GM23338 (cell line): ENCODE measurements around the gene SORCS2. TPM values are rescaled to one million over a fixed set of nuclear protein-coding genes. Genes with fewer than 3 reads are reported as not detected.

Source experiments
- ATAC-seq: fragments of 200-7000 bp; cut with Tn5 transposase; 3 replicates; pipeline ENCODE4 v1.9.1; 2020
- DNase-seq: peaks from one replicate; pipeline ENCODE4 v3.0.0-alpha.2; 2015; ENCODE audit warnings: low spot score
- H2AFZ ChIP-seq: fragments of 200-600 bp; sonication (generic); 2 replicates; pipeline ENCODE4 v1.8.0; 2016; ENCODE audit warnings: antibody characterized with exemption, mild to moderate bottlenecking, moderate library complexity
- H3F3A ChIP-seq: fragments of 200-600 bp; sonication (generic); replicated peaks from 2 replicates; pipeline ENCODE4 v1.8.0; 2017; ENCODE audit warnings: antibody characterized with exemption, mixed run types, low read depth
- H3K27ac ChIP-seq: fragments of 200-600 bp; sonication (generic); 2 replicates; pipeline ENCODE4 v1.6.1; 2016; ENCODE audit warnings: low read depth
- H3K27me3 ChIP-seq: fragments of 200-600 bp; sonication (generic); 2 replicates; pipeline ENCODE4 v1.8.0; 2016; ENCODE audit warnings: mild to moderate bottlenecking, mixed run types, moderate library complexity; ENCODE audit not compliant: insufficient read depth
- H3K36me3 ChIP-seq: fragments of 200-600 bp; sonication (generic); 2 replicates; pipeline ENCODE4 v1.8.0; 2016; ENCODE audit warnings: mild to moderate bottlenecking; ENCODE audit not compliant: insufficient read depth
- H3K4me1 ChIP-seq: fragments of 200-600 bp; sonication (generic); 2 replicates; pipeline ENCODE4 v1.8.0; 2016; ENCODE audit warnings: mild to moderate bottlenecking, moderate library complexity; ENCODE audit not compliant: insufficient read depth
- H3K4me2 ChIP-seq: fragments of 200-600 bp; sonication (generic); 2 replicates; pipeline ENCODE4 v1.7.1; 2017; ENCODE audit warnings: mixed run types
- H3K4me3 ChIP-seq: fragments of 200-600 bp; sonication (generic); 2 replicates; pipeline ENCODE4 v1.6.1; 2016; ENCODE audit warnings: mixed run types
- H3K79me2 ChIP-seq: fragments of 200-600 bp; sonication (generic); replicated peaks from 2 replicates; pipeline ENCODE4 v1.8.0; 2017; ENCODE audit warnings: mild to moderate bottlenecking; ENCODE audit not compliant: insufficient read depth
- H3K9me2 ChIP-seq: fragments of 200-600 bp; sonication (generic); 2 replicates; pipeline ENCODE4 v1.8.0; 2017; ENCODE audit not compliant: insufficient read depth
- H4K20me1 ChIP-seq: fragments of 200-600 bp; sonication (generic); replicated peaks from 2 replicates; pipeline ENCODE4 v1.8.0; 2017; ENCODE audit warnings: mild to moderate bottlenecking; ENCODE audit not compliant: insufficient read depth
- H3K27ac Mint-ChIP-seq: 2 replicates; pipeline ENCODE4 v1.8.0; 2020; ENCODE audit warnings: inconsistent platforms, mild to moderate bottlenecking, moderate library complexity, mixed read lengths
- H3K27me3 Mint-ChIP-seq: 3 replicates; pipeline ENCODE4 v1.8.0; 2022; ENCODE audit warnings: low read depth, mild to moderate bottlenecking, moderate library complexity, mixed read lengths, inconsistent platforms; ENCODE audit not compliant: insufficient read depth, poor library complexity
- H3K36me3 Mint-ChIP-seq: 3 replicates; pipeline ENCODE4 v1.8.0; 2021; ENCODE audit warnings: low read depth, mild to moderate bottlenecking, inconsistent platforms, moderate library complexity, mixed read lengths
- H3K4me1 Mint-ChIP-seq: 3 replicates; pipeline ENCODE4 v1.8.0; 2020; ENCODE audit warnings: mild to moderate bottlenecking, inconsistent platforms, mixed read lengths
- H3K4me3 Mint-ChIP-seq: 3 replicates; pipeline ENCODE4 v1.8.0; 2021; ENCODE audit warnings: moderate library complexity, mild to moderate bottlenecking, inconsistent platforms, mixed read lengths
- H3K9me3 Mint-ChIP-seq: 3 replicates; pipeline ENCODE4 v1.8.0; 2020; ENCODE audit warnings: moderate library complexity, mild to moderate bottlenecking, inconsistent platforms, mixed read lengths
- CREB1 ChIP-seq: fragments of 250-450 bp; sonication (Bioruptor Pico); IDR thresholded peaks from 2 replicates; pipeline ENCODE4 v1.5.0; 2020; ENCODE audit warnings: low read depth, mild to moderate bottlenecking, moderate library complexity
- CTCF ChIP-seq, 2 experiments: fragments of 200-600 bp in 1 of 2; sonication (generic) in 1 of 2; conservative IDR thresholded peaks; 2 replicates each; pipeline versions ENCODE4 v1.5.1 to v1.6.1; 2016 to 2017; ENCODE audit warnings: antibody characterized with exemption in 2 of 2, low read depth in 2 of 2, mild to moderate bottlenecking in 2 of 2, moderate library complexity in 1 of 2
- EZH2 ChIP-seq: fragments of 200-600 bp; sonication (generic); IDR thresholded peaks from one replicate; pipeline ENCODE4 v1.8.0; 2017; ENCODE audit warnings: antibody characterized with exemption, mild to moderate bottlenecking, low read depth; ENCODE audit not compliant: unreplicated experiment
- JUNB ChIP-seq: IDR thresholded peaks from one replicate; pipeline ENCODE4 v1.6.1; 2016; ENCODE audit warnings: antibody characterized with exemption; ENCODE audit not compliant: unreplicated experiment
- NANOG ChIP-seq: IDR thresholded peaks from 2 replicates; pipeline ENCODE4 v1.6.1; 2016; ENCODE audit warnings: antibody characterized with exemption, borderline replicate concordance
- POLR2AphosphoS5 ChIP-seq: IDR thresholded peaks from 2 replicates; pipeline ENCODE4 v1.6.1; 2016; ENCODE audit warnings: antibody characterized with exemption, low read depth
- STAT1 ChIP-seq: IDR thresholded peaks from one replicate; pipeline ENCODE4 v1.6.1; 2016; ENCODE audit warnings: antibody characterized with exemption; ENCODE audit not compliant: unreplicated experiment
- ZNF114 ChIP-seq: fragments of 250-450 bp; sonication (Bioruptor Pico); IDR thresholded peaks from 2 replicates; pipeline ENCODE4 v1.5.0; 2020; ENCODE audit warnings: mild to moderate bottlenecking, moderate library complexity
- ZNF331 ChIP-seq: fragments of 250-450 bp; sonication (Bioruptor Pico); IDR thresholded peaks from 2 replicates; pipeline ENCODE4 v1.5.0; 2020; ENCODE audit warnings: low read depth, mild to moderate bottlenecking, moderate library complexity
- polyA plus RNA-seq: library from polyadenylated mRNA; unstranded; fragments of >200 nt; fragmentation: Nextera tagmentation; extraction: Ambion mirVana; gene quantifications from 2 replicates; pipeline ENCODE4 v1.2.1, GENCODE V29; 2016
- total RNA-seq: library from RNA; depleted of rRNA; stranded (reverse); fragments of >200 nt; shearing (Covaris generic); gene quantifications from 2 replicates; pipeline ENCODE4 v1.2.3, GENCODE V29; 2014
- TF ChIP-seq, protein P1 (sequence below): IDR thresholded peaks from 2 replicates; pipeline ENCODE4 v1.6.1; 2016; ENCODE audit warnings: antibody characterized with exemption

The SORCS2 gene
- total and polyA plus RNA-seq, 2 experiments from 2014 or later, result 0.47 to 2.4 TPM

DNA sequence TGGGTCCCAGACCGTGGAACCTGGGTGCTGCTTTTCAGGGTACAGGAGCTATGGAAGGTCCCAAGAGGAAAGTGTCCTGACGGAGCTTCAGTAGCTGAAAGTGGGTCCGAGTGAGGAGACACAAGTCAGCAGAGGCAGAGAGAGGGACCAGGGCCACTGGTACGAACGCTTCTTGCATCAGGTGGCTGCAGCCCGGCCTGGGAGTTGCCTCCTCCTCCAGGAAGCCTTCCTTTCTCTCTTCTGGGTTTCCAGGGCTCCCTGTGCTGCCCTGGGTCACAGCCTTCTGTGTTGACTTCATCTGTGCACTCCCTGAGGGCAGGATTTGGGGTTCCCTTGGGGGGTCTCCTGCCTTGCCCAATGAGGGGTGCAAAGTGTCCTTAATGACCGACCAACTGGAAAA lies 94.5 kb downstream of the SORCS2 start:
- Histone ChIP-seq H3K9me2 (no peaks in the 10 kb centered on the region), H3F3A (no peaks in the 10 kb centered on the region), H2AFZ (no peak overlapping the region), H3K4me1 (no peaks in the 10 kb centered on the region), H3K36me3 (no peaks in the 10 kb centered on the region), H3K4me3 (no peak overlapping the region), H3K4me2 (no peak overlapping the region), H3K27ac (no peak overlapping the region), H3K27me3 (no peaks in the 10 kb centered on the region), H3K79me2 (no peaks in the 10 kb centered on the region), H4K20me1 (no peaks in the 10 kb centered on the region)
- Mint-ChIP-seq H3K4me3 (no peak overlapping the region), H3K4me1 (no peaks in the 10 kb centered on the region; the same call in 2 of the 3 replicates), H3K36me3 (no peaks in the 10 kb centered on the region), H3K9me3 (no peaks in the 10 kb centered on the region), H3K27me3 (peaks cover 5% of the 10 kb centered on the region), H3K27ac (no peak overlapping the region)
- TF ChIP-seq EZH2, result no peak
- no peak for TF ChIP-seq NANOG
- TF ChIP-seq ZNF331, result no peak
- TF ChIP-seq POLR2AphosphoS5, result no peak
- TF ChIP-seq, protein P1, sequence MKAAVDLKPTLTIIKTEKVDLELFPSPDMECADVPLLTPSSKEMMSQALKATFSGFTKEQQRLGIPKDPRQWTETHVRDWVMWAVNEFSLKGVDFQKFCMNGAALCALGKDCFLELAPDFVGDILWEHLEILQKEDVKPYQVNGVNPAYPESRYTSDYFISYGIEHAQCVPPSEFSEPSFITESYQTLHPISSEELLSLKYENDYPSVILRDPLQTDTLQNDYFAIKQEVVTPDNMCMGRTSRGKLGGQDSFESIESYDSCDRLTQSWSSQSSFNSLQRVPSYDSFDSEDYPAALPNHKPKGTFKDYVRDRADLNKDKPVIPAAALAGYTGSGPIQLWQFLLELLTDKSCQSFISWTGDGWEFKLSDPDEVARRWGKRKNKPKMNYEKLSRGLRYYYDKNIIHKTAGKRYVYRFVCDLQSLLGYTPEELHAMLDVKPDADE, result no peak
- TF ChIP-seq CREB1, result no peak
- TF ChIP-seq JUNB, result no peak
- TF ChIP-seq STAT1, result no peak
- TF ChIP-seq CTCF (conservative IDR thresholded peaks at IDR 0.05; ENCODE audit: low read depth in 2 of 2), result no peak
- TF ChIP-seq ZNF114 (CRISPR knock-in tag), result no peak
- no peak for ATAC-seq
- no peak for DNase-seq

GRCh38 chr4:7287274-7287917 lies 95.1 kb downstream of the SORCS2 start:
- no peak overlapping the region for H3K4me2 ChIP-seq
- TF ChIP-seq POLR2AphosphoS5 (no peak), STAT1 (no peak)
- H3K79me2 ChIP-seq, result no peaks in the 10 kb centered on the region
- DNase-seq, result no peak
- no peak for ATAC-seq
- no peaks in the 10 kb centered on the region for H3K4me1 ChIP-seq
- Mint-ChIP-seq H3K27me3 (peaks cover 7% of the 10 kb centered on the region), H3K9me3 (no peaks in the 10 kb centered on the region), H3K36me3 (no peaks in the 10 kb centered on the region), H3K27ac (no peak overlapping the region), H3K4me3 (no peak overlapping the region), H3K4me1 (no peaks in the 10 kb centered on the region)
- H4K20me1 ChIP-seq, result no peaks in the 10 kb centered on the region
- no peaks in the 10 kb centered on the region for H3F3A ChIP-seq
- no peaks in the 10 kb centered on the region for H3K9me2 ChIP-seq
- no peak overlapping the region for H3K27ac ChIP-seq
- no peak overlapping the region for H2AFZ ChIP-seq
- H3K27me3 ChIP-seq, result no peaks in the 10 kb centered on the region
- H3K4me3 ChIP-seq, result no peak overlapping the region
- H3K36me3 ChIP-seq, result no peaks in the 10 kb centered on the region
